ENCODE measurements around the gene LRRC45. TPM values are rescaled to one million over a fixed set of nuclear protein-coding genes. Genes with fewer than 3 reads are reported as not detected.

LRRC45 gene
- total RNA-seq, 1 donor from 2014 or later = 29.4 TPM

GRCh38 chr17:82072827-82073226 is 49.7 kb downstream of the LRRC45 start:
- peaks cover 15% of the 10 kb centered on the region for H3K27me3 Mint-ChIP-seq
- H3K27ac Mint-ChIP-seq = no peak overlapping the region
- no peak overlapping the region for H3K4me3 Mint-ChIP-seq
- TF ChIP-seq CTCF (conservative IDR thresholded peaks at IDR 0.05) = no peak
- no peaks in the 10 kb centered on the region for H3K9me3 Mint-ChIP-seq
- no peak for DNase-seq (ENCODE audit: extremely low spot score, unreplicated experiment)
- H3K4me1 Mint-ChIP-seq (ENCODE audit: unreplicated experiment) = no peaks in the 10 kb centered on the region
- H3K36me3 Mint-ChIP-seq = no peaks in the 10 kb centered on the region

- DNase-seq (ENCODE audit: extremely low spot score, unreplicated experiment) = no peak
- Mint-ChIP-seq H3K4me1 (ENCODE audit: unreplicated experiment) (no peaks in the 10 kb centered on the region), H3K4me3 (no peak overlapping the region), H3K27me3 (peaks cover 15% of the 10 kb centered on the region), H3K36me3 (no peaks in the 10 kb centered on the region), H3K9me3 (no peaks in the 10 kb centered on the region), H3K27ac (peak overlapping the region; percentile 61)
- no peak for TF ChIP-seq CTCF (conservative IDR thresholded peaks at IDR 0.05)
Observed at GRCh38 chr17:82073446-82073845, 50.3 kb downstream of the LRRC45 start.

GRCh38 chr17:82076018-82076784 is 53.1 kb downstream of the LRRC45 start:
- Mint-ChIP-seq H3K27me3 (peaks cover 15% of the 10 kb centered on the region), H3K27ac (peak overlapping the region; percentile 43), H3K9me3 (no peaks in the 10 kb centered on the region), H3K4me3 (no peak overlapping the region), H3K4me1 (ENCODE audit: unreplicated experiment) (no peaks in the 10 kb centered on the region), H3K36me3 (no peaks in the 10 kb centered on the region)
- no peak for TF ChIP-seq CTCF (conservative IDR thresholded peaks at IDR 0.05)
- no peak for DNase-seq (ENCODE audit: extremely low spot score, unreplicated experiment)

GRCh38 chr17:82076785-82077591 is 53.9 kb downstream of the LRRC45 start:
- no peaks in the 10 kb centered on the region for H3K9me3 Mint-ChIP-seq
- no peak for TF ChIP-seq CTCF (conservative IDR thresholded peaks at IDR 0.05)
- no peaks in the 10 kb centered on the region for H3K4me1 Mint-ChIP-seq (ENCODE audit: unreplicated experiment)
- no peak overlapping the region for H3K4me3 Mint-ChIP-seq
- H3K27ac Mint-ChIP-seq = peak overlapping the region; percentile 43
- no peak for DNase-seq (ENCODE audit: extremely low spot score, unreplicated experiment)
- no peaks in the 10 kb centered on the region for H3K36me3 Mint-ChIP-seq
- H3K27me3 Mint-ChIP-seq = peaks cover 15% of the 10 kb centered on the region

- Mint-ChIP-seq H3K27ac (no peak overlapping the region), H3K4me3 (no peak overlapping the region), H3K4me1 (ENCODE audit: unreplicated experiment) (no peaks in the 10 kb centered on the region)
Observed at GRCh38 chr17:82077617-82078358, 54.7 kb downstream of the LRRC45 start.

More at GRCh38 chr17:82077617-82078358, 54.7 kb downstream of the LRRC45 start:
- H3K36me3 Mint-ChIP-seq = no peaks in the 10 kb centered on the region
- no peak for TF ChIP-seq CTCF (conservative IDR thresholded peaks at IDR 0.05)
- no peak for DNase-seq (ENCODE audit: extremely low spot score, unreplicated experiment)
- H3K9me3 Mint-ChIP-seq = no peaks in the 10 kb centered on the region
- peaks cover 11% of the 10 kb centered on the region for H3K27me3 Mint-ChIP-seq
